Central memory CD8-positive, alpha-beta T cell (primary cell): ENCODE measurements around the gene GIMAP5.
"Not testable (repeated sequence)": the region's sequence is repeated elsewhere in the genome, so short reads cannot be mapped to it uniquely, and the experiment has no call there.

Experiments
- ATAC-seq: fragments of 150-1000 bp; cut with Tn5 transposase; replicated peaks from 2 replicates; pipeline ENCODE4 v1.10.0; 2022; ENCODE audit warnings: mild to moderate bottlenecking, moderate FRiP score, moderate number of reproducible peaks; ENCODE audit not compliant: poor library complexity, severe bottlenecking; ENCODE audit errors: extremely low read depth
- DNase-seq, 2 donors: peaks; one replicate each; pipeline ENCODE4 v3.0.0; 2021; ENCODE audit warnings: low spot score in 2 of 2
- H3K27ac Mint-ChIP-seq: one replicate; pipeline ENCODE4 v1.8.0; 2022; ENCODE audit warnings: low read depth, mild to moderate bottlenecking, moderate library complexity, mixed read lengths
- H3K27me3 Mint-ChIP-seq: one replicate; pipeline ENCODE4 v1.8.0; 2022; ENCODE audit warnings: mixed read lengths
- H3K36me3 Mint-ChIP-seq: one replicate; pipeline ENCODE4 v1.8.0; 2022; ENCODE audit warnings: mild to moderate bottlenecking, moderate library complexity, mixed read lengths; ENCODE audit not compliant: insufficient read depth
- H3K4me1 Mint-ChIP-seq: one replicate; pipeline ENCODE4 v1.8.0; 2022; ENCODE audit warnings: mixed read lengths
- H3K4me3 Mint-ChIP-seq: one replicate; pipeline ENCODE4 v1.8.0; 2022; ENCODE audit warnings: mild to moderate bottlenecking, moderate library complexity, mixed read lengths
- H3K9me3 Mint-ChIP-seq: one replicate; pipeline ENCODE4 v1.8.0; 2022; ENCODE audit warnings: mixed read lengths

Gene GIMAP5

DNA sequence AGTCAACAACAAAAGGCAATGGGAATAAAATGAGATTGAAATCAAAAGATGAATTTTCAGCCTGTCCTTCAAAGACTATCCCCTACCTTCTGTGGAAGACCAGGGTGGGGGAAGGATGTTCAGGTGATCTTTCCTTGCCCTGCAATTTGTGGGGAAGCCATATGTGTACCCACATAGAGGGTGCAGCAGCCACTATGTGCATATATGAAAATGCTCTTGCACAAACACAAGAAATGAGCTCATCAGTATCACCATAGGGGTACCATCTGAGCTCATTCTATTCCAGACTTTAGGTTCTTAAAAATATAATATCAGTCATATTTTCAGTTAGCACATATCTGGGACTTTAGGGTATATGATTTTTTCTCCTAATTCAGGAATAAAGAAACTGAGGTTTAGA, 17.7 kb downstream of the GIMAP5 start:
- Mint-ChIP-seq H3K4me3 (peak overlapping the region; percentile 44), H3K27ac (peak overlapping the region; percentile 87), H3K36me3 (peaks cover 15% of the 10 kb centered on the region), H3K27me3 (no peaks in the 10 kb centered on the region), H3K4me1 (peaks cover 45% of the 10 kb centered on the region), H3K9me3 (no peaks in the 10 kb centered on the region)
- ATAC-seq (no peak), DNase-seq (no peak)

DNA sequence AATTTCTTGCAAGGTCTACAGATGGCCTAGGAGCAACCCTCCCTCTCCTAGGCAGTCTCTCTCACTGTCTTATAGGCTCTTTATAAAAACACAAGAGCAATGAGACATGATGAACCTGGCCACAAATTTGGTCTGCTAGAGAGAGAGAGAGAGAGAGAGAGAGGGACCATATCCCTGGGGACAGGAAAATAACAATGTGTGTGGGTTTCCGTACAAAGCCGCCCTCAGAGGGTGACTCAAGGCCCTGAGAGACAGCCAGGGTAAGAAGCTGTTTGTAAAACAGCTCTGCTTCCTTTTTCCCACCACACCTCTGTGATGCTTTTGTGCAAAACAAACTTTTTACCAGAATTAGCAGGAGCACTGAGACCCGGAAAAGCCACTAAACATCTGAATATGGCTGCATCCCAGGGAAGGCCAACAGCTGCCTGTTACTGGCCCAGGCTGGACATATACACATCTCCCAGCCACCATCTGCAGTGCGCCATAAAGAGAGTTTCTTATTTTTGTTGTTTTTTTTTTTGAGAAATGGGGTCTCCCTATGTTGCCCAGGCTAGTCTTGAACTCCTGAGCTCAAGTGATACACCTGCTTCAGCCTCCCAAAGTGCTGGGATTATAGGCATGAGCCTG, 18.4 kb downstream of the GIMAP5 start:
- Mint-ChIP-seq H3K9me3 (no peaks in the 10 kb centered on the region), H3K27me3 (no peaks in the 10 kb centered on the region), H3K4me1 (peaks cover 39% of the 10 kb centered on the region), H3K36me3 (peaks cover 15% of the 10 kb centered on the region), H3K4me3 (peak overlapping the region; percentile 44), H3K27ac (peak overlapping the region; percentile 87)
- DNase-seq: peak in 1 of 2 donors; percentile 61
- peak; percentile 96 for ATAC-seq

DNA sequence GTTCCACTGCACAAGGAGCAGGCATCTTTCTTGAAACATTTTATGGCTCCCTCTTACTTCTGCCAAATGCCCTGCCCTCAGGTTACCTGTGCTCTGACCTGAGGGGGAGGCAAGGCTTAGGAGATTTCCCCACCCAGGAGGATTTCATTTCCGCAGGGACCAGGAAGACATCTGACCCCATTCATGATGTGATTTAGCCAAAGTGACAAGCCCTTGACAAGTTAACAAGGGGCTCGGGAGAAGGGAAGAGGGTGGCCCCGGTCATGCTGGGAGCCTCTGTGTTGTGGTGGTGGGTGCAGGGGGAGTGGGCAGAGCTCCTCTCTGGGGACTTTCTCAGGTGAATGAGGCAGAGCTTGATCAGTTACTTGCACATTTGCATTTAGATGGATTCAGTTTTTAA, 18.9 kb downstream of the GIMAP5 start:
- peaks cover 15% of the 10 kb centered on the region for H3K36me3 Mint-ChIP-seq
- no peaks in the 10 kb centered on the region for H3K27me3 Mint-ChIP-seq
- H3K4me3 Mint-ChIP-seq: peak overlapping the region; percentile 44
- no peak for DNase-seq
- peaks cover 37% of the 10 kb centered on the region for H3K4me1 Mint-ChIP-seq
- H3K9me3 Mint-ChIP-seq: no peaks in the 10 kb centered on the region
- no peak for ATAC-seq
- peak overlapping the region; percentile 87 for H3K27ac Mint-ChIP-seq

DNA sequence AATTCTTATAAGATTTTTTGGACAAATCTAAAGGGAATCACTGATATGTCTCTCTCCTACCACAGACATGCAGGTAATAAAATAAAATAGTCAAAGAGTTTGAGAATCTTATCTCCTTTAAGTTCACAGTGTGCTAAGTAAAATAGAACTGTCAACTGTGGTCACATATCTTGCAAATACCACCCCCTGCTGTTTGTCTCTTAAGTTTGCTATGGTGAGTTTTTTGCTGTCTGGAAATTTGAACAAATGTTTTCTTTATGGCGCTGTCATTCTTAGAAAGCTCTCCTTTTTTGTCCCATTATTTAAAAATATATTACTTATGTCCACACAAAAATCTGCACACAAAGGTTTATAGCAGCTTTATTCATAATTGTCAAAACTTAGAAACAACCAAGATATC, 19.6 kb downstream of the GIMAP5 start:
- H3K27me3 Mint-ChIP-seq: no peaks in the 10 kb centered on the region
- peaks cover 15% of the 10 kb centered on the region for H3K36me3 Mint-ChIP-seq
- H3K9me3 Mint-ChIP-seq: no peaks in the 10 kb centered on the region
- no peak for DNase-seq
- peak overlapping the region; percentile 87 for H3K27ac Mint-ChIP-seq
- H3K4me3 Mint-ChIP-seq: peak overlapping the region; percentile 44
- peaks cover 37% of the 10 kb centered on the region for H3K4me1 Mint-ChIP-seq
- no peak for ATAC-seq

DNA sequence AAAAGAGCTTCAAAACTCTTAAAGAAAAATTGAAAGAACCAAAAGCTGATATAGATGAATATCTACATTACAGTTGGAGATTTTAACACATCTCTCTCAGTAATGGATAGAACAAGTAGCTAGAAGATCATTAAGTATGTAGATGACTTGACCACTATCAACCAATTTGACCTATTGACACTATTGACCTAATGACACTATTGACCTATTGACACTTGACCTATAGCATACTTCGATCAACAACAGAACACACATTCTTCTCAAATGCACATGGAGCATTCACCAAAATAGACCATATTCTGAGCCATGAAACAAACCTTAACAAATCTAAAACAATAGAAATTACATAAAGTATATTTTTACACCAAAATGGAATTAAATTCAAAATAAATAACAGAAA, 22.3 kb downstream of the GIMAP5 start:
- Mint-ChIP-seq H3K4me1 (peaks cover 23% of the 10 kb centered on the region), H3K27me3 (no peaks in the 10 kb centered on the region), H3K4me3 (no peak overlapping the region), H3K9me3 (no peaks in the 10 kb centered on the region), H3K27ac (no peak overlapping the region), H3K36me3 (peaks cover 12% of the 10 kb centered on the region)
- DNase-seq: no peak
- no peak for ATAC-seq

DNA sequence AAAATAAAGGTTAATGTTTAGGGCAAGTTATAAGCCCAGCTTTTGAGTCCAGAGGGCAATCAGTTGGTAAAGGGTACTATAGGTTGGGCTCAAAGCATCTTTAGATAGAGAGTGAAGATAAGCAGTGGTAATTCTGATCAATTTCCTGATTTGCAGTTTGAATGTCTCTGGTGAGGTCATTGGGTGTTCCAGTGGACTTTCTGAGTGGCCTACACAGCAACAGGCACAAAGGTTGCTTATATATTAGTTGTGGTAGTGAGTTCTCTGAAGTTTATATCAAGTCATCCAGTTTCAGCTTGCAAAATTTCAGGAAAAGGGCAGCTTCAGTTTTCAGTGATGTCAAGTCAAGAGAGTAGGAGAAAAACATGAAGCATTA, 29.1 kb downstream of the GIMAP5 start:
- no peaks in the 10 kb centered on the region for H3K27me3 Mint-ChIP-seq
- ATAC-seq (no peak), DNase-seq (no peak)
- H3K4me1 Mint-ChIP-seq: no peaks in the 10 kb centered on the region
- no peaks in the 10 kb centered on the region for H3K36me3 Mint-ChIP-seq
- no peak overlapping the region for H3K4me3 Mint-ChIP-seq
- H3K27ac Mint-ChIP-seq: no peak overlapping the region
- no peaks in the 10 kb centered on the region for H3K9me3 Mint-ChIP-seq

DNA sequence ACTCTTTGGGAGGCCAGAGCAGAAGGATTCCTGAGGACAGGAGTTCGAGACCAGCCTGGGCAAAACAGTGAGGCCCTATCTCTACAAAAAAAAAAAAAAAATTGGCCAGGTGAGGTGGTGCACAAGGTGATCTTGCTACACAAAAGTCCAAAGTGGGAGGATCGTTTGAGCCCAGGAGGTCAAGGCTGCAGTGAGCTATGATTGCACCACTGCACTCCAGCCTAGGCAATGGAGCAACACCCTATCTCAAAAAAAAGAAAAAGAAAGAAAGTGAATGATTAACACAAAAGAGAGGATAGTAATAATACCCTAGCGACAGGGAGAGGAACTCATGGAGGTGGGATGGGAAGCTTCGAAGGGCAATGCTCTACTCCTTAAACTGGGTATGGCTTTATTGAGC, 32.5 kb downstream of the GIMAP5 start:
- Mint-ChIP-seq H3K4me1 (no peaks in the 10 kb centered on the region), H3K27me3 (no peaks in the 10 kb centered on the region), H3K27ac (no peak overlapping the region), H3K9me3 (no peaks in the 10 kb centered on the region), H3K36me3 (peaks cover 2% of the 10 kb centered on the region), H3K4me3 (no peak overlapping the region)
- ATAC-seq (no peak), DNase-seq (no peak)

DNA sequence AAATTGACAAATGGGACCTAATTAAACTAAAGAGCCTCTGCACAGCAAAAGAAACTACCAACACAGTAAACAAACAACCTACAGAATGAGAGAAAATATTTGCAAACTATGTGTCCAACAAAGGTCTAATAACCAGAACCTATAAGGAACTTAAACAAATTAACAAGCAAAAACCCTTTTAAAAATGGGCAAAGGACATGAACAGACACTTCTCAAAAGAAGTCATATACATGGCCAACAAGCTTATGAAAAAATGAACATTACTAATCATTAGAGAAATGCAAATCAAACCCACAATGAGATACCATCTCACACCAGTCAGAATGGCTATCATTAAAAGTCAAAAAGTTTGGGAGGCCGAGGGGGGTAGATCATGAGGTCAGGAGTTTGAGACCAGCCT, 36.9 kb downstream of the GIMAP5 start:
- not testable (repeated sequence) for ATAC-seq

DNA sequence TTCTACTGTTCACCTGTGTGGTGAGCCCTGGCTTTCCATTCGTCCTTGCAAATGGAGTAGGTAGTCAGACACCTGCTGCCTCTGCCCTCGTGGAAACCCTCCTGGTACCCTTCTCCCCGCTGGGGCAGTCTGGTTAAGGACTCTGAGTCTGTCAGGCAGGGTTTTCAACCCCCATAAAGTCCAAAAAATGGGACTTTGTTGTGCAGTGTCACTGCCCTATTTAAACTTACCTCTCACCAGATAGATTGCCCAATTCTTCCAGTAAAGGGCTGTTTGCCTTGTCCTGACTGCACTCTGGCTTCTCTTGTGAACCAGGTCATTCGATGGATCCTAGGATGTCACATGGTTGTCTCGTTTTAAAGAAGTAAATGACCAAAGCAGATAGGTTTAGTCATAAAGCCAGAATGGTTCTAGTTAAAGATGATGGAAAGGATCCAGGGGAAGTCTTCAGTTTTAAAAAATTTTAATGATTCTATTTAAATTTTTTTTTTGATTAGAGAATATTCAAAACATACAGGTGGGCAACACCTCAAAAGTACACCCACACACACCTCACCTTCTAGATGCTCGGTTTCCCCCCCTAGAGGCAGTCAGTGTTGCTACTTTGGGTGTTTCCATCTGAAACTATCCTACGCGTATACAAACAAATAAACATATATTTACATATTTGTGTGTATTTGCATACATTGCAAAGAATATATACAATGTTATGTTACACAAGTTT, 41.0 kb downstream of the GIMAP5 start:
- H3K36me3 Mint-ChIP-seq: no peaks in the 10 kb centered on the region
- H3K27me3 Mint-ChIP-seq: peaks cover 16% of the 10 kb centered on the region
- ATAC-seq: no peak
- no peak overlapping the region for H3K4me3 Mint-ChIP-seq
- H3K9me3 Mint-ChIP-seq: no peaks in the 10 kb centered on the region
- no peak for DNase-seq
- no peak overlapping the region for H3K27ac Mint-ChIP-seq
- peaks cover 5% of the 10 kb centered on the region for H3K4me1 Mint-ChIP-seq

More for the DNA sequence above, 36.9 kb downstream of the GIMAP5 start:
- not testable (repeated sequence) for DNase-seq, H3K9me3 Mint-ChIP-seq, H3K4me1 Mint-ChIP-seq, H3K27me3 Mint-ChIP-seq, H3K4me3 Mint-ChIP-seq, H3K36me3 Mint-ChIP-seq, H3K27ac Mint-ChIP-seq

DNA sequence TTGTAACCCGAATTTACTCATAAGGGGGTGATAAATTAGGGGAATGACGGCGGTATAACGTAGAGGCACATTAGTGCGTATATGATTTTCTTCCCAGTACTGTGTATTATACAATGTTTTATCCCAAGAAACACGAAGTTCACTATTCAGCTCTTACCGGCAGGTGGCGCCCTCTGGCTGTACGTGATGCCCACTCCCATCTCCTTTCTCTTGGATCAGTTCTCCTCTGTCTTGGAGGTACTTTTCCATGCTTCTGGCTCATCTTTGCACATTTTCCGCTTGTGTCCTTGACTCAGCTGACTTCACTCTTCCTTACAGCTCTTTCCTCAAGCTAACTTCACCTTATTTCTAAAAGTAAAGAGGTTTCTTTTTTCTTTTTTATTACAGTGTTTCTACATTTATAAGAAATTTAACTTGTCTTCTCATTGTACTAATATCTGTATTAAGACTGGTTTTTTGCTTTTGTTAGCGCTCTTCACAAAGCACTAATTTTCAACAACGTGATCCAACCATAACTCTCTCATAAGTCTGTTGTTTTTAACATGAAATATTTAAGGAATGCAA, 41.6 kb downstream of the GIMAP5 start:
- DNase-seq (peak; percentile 54 to 62), ATAC-seq (peak; percentile 49)
- Mint-ChIP-seq H3K36me3 (no peaks in the 10 kb centered on the region), H3K27ac (no peak overlapping the region), H3K9me3 (no peaks in the 10 kb centered on the region), H3K27me3 (peaks cover 16% of the 10 kb centered on the region), H3K4me1 (peaks cover 5% of the 10 kb centered on the region), H3K4me3 (no peak overlapping the region)

DNA sequence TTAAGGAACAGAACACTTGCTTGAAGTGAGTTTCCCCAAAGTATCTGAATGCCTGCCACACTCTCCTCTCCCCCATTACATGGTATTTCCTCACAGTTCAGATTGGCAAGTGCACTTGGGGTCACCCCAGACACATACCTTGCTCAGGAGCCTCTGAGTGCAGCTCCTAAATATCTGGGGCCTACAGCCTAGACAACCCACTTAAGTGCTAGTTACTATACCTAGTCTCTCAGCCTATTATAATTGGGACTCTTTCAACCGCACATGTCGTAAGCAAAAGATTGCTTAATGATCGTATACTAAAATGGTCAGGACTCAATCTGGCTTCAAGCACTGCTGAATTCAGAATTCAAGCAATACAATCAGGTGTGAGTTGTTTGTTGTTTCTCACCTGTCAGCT, 43.1 kb downstream of the GIMAP5 start:
- Mint-ChIP-seq H3K27me3 (peaks cover 28% of the 10 kb centered on the region), H3K27ac (no peak overlapping the region), H3K4me3 (no peak overlapping the region), H3K9me3 (no peaks in the 10 kb centered on the region), H3K36me3 (no peaks in the 10 kb centered on the region), H3K4me1 (peaks cover 5% of the 10 kb centered on the region)
- DNase-seq (no peak), ATAC-seq (no peak)

DNA sequence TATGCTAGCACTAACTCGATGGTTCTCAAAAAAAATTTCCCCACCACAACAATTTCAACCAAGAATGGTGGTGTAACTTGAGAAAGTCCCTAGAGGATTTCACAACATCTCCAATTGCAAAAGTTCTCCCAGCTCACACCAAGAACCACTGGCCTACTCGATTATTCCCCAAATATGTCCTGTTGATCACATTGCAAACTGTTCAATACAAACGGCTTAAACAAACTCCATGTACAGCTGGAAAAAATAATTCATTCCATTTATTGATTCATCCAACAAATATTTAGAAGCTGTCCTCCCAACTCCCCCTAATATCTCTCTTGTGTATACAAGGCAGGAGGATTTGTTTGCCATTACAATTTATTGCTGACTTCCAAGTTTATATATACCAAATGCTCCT, 43.9 kb downstream of the GIMAP5 start:
- Mint-ChIP-seq H3K27me3 (peaks cover 37% of the 10 kb centered on the region), H3K4me3 (no peak overlapping the region), H3K36me3 (no peaks in the 10 kb centered on the region), H3K4me1 (peaks cover 5% of the 10 kb centered on the region), H3K27ac (no peak overlapping the region), H3K9me3 (no peaks in the 10 kb centered on the region)
- ATAC-seq (no peak), DNase-seq (no peak)

DNA sequence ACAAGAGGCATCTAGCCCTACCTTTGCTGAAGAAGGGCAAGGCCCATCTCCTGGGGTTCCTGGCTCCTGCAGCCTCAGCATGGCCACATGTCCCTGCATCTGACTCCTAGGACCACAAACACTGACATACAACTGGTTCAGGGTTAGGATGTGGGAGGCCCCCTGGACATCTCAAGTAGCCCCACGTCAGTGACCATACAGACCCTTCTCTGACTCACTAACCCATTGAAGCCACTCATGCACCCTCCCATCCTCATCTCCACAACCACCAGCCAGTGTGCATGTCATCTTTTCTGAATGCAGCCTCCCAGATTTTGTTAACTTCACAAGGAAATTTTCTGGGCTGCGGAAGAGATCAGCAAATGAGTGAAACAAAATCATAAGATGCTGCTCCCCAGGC, 44.7 kb downstream of the GIMAP5 start:
- ATAC-seq: no peak
- no peaks in the 10 kb centered on the region for H3K9me3 Mint-ChIP-seq
- no peak overlapping the region for H3K27ac Mint-ChIP-seq
- DNase-seq: no peak
- no peaks in the 10 kb centered on the region for H3K36me3 Mint-ChIP-seq
- H3K27me3 Mint-ChIP-seq: peaks cover 38% of the 10 kb centered on the region
- no peak overlapping the region for H3K4me3 Mint-ChIP-seq
- peaks cover 5% of the 10 kb centered on the region for H3K4me1 Mint-ChIP-seq
